ENCODE results near the gene JAKMIP2. TPM values are rescaled to one million over a fixed set of nuclear protein-coding genes. Genes with fewer than 3 reads are reported as not detected.

JAKMIP2 gene
- total and polyA plus RNA-seq, 7 donors = 0.01 to 0.08 (median 0.06) TPM; not detected in 2

DNA sequence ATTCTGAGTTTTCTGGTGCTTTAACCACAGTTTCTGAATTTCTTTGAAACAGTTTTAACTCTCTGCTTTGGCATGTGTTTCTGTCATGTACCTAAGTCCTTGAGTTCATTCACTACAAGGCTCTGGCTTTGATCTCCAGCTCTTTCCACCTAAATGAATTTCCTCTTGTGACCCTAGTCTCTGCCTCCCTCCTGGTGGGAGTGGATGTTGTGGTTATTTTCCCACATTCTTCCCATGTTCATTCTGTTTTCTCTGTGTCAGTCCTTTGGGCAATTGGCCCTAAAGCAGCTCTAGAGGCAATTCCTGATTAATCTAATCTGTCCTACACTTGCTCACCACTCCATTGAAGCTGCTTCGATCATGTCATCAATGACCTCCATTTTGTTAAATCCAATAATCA, 244.3 kb downstream of the JAKMIP2 start:
- H3K9me3 ChIP-seq = no peaks in the 10 kb centered on the region
- intact Hi-C loops (cut with DNase I) = no loop called here
- H3K27ac ChIP-seq = no peak overlapping the region
- TF ChIP-seq, protein P1, sequence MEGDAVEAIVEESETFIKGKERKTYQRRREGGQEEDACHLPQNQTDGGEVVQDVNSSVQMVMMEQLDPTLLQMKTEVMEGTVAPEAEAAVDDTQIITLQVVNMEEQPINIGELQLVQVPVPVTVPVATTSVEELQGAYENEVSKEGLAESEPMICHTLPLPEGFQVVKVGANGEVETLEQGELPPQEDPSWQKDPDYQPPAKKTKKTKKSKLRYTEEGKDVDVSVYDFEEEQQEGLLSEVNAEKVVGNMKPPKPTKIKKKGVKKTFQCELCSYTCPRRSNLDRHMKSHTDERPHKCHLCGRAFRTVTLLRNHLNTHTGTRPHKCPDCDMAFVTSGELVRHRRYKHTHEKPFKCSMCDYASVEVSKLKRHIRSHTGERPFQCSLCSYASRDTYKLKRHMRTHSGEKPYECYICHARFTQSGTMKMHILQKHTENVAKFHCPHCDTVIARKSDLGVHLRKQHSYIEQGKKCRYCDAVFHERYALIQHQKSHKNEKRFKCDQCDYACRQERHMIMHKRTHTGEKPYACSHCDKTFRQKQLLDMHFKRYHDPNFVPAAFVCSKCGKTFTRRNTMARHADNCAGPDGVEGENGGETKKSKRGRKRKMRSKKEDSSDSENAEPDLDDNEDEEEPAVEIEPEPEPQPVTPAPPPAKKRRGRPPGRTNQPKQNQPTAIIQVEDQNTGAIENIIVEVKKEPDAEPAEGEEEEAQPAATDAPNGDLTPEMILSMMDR (IDR thresholded peaks at IDR 0.05) = no peak
- DNase-seq = no peak
- no peaks in the 10 kb centered on the region for H3K36me3 ChIP-seq (ENCODE audit: insufficient read depth in 1 of 2, low read depth in 1 of 2)
- H3K27me3 ChIP-seq (ENCODE audit: insufficient read depth in 3 of 3, low read length in 2 of 3) = no peaks in the 10 kb centered on the region
- no peak overlapping the region for H3K4me3 ChIP-seq
- no peak for ATAC-seq
- no peaks in the 10 kb centered on the region for H3K4me1 ChIP-seq
- WGBS, 3 donors = 97 to 99% (median 97%) methylated on average over 1 of the region's 1 CpG

Other genes starting within 250 kb of the JAKMIP2 start
- gene SPINK1, start 48.9 kb upstream of the JAKMIP2 start, total RNA-seq = 1 to 10 TPM in 3 of 4 donors, not detected in 1; 3.0 to 8.2 (median 6.2) TPM
- 10 to 100 TPM in 1 of 3 donors, 1 to 10 TPM in 2; 1.6 to 24.1 (median 9.4) TPM for gene SPINK1, start 48.9 kb upstream of the JAKMIP2 start, polyA plus RNA-seq
- not detected for gene SCGB3A2, start 96.0 kb upstream of the JAKMIP2 start, total RNA-seq
- under 1 TPM in 1 of 3 donors, not detected in 2; 0.17 TPM for gene SCGB3A2, start 96.0 kb upstream of the JAKMIP2 start, polyA plus RNA-seq
- not detected for gene C5orf46, start 123.8 kb upstream of the JAKMIP2 start, total RNA-seq
- not detected for gene C5orf46, start 123.8 kb upstream of the JAKMIP2 start, polyA plus RNA-seq

Measured in psoas muscle (tissue), 8 donors.